Stimulated activated CD4-positive, alpha-beta T cell treated with anti-CD3 and anti-CD28 coated beads, Interleukin-15, amount 100 ng/mL, for 24 hours (primary cell): ENCODE measurements around the gene ACOX3.
"Not testable (repeated sequence)": the region's sequence is repeated elsewhere in the genome, so short reads cannot be mapped to it uniquely, and the experiment has no call there.

Experiments used
- DNase-seq: peaks from one replicate; pipeline ENCODE4 v3.0.0-alpha.2; 2020

ACOX3 gene

DNA sequence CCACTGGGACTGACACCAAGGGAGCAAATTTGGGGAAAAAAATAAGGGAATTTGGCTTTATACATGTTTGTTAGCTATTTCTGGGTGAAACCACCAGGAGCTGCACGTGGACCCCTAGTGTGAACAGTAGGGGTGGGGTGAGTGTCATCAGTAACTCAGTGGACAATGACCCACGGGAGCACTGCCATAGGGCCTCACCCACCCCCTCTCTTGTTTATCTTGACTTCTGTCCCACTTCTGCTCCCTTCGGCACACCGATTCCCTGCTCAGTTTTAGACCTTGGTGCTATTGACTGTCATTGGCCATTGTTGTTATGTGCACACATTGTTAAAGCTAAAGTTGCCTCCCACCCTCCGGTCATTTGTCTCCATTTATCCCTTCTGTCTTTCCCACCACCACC, 9.0 kb downstream of the ACOX3 start:
- no peak for DNase-seq

- peak; percentile 91 for DNase-seq
Measured at GRCh38 chr4:8428288-8429097, 12.0 kb downstream of the ACOX3 start.

DNA sequence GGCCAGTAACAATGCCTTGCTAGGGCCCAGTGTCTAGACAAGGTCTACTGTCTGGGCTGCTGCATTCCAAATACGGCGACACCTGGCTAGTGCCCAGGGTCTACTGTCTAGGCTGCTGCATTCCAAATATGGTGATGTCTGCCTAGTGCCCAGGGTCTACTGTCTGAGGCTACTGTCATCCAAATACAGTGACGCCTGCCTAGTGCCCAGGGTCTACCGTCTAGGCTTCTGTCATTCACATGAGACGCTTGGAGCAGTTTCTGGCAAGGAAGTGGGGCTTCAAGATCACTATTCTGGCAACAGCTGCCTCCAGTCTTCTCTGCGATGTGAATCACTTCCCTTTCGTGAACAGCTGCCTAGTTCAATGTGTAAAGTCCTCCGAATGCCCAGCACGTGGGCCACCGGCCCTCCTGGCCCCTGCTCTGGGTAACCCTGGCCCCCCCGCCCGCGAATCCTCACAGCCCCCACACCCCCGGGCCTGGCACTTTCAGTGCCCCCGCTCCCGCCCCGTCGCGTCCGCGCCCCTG, 12.7 kb downstream of the ACOX3 start:
- DNase-seq, result no peak

DNA sequence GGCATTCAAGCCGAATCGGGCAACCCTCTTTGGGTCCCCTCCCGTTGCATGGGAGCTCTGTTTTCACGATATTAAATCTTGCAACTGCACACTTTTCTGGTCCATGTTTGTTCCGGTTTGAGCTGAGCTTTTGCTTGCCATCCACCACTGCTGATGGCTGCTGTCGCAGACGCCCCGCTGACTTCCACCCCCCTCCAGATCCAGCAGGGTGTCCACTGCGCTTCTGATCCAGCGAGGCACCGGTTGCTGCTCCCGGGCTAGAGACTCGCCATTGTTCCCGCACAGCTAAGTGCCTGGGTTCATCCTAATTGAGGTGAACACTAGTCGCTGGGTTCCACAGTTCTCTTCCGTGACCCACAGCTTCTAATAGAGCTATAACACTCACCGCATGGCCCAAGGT, 13.3 kb downstream of the ACOX3 start:
- DNase-seq, result no peak

DNA sequence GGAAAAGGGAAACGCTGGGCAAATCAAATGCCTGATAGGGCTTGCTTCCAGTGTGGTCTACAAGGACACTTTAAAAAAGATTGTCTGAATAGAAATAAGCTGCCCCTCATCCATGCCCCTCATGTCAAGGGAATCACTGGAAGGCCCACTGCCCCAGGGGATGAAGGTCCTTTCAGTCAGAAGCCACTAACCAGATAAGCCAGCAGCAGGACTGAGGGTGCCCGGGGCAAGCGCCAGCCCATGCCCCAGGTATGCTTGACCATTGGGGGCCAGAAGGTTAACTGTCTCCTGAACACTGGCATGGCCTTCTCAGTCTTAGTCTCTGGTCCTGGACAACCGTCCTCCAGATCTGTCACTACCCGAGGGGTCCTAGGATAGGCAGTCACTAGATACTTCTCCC, 17.7 kb downstream of the ACOX3 start:
- no peak for DNase-seq

DNA sequence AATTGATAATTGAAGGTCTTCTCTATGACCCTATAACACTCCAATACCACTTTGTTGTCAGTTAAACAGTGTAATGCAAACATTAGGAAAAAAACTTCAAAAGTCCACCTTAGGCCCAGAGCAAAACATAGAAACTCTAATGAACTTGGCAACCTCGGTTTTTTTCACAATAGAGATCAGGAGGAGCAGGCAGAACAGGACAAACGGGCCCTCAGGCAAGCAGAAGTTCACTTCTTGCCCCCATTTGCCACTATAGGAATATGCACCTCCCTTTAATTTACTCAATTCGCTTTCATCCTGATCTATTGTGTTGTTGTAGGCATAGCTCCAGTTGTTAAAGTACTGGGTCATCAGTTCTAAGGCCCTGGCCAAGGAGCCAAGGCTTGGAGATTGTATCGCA, 18.2 kb downstream of the ACOX3 start:
- DNase-seq, result no peak

DNA sequence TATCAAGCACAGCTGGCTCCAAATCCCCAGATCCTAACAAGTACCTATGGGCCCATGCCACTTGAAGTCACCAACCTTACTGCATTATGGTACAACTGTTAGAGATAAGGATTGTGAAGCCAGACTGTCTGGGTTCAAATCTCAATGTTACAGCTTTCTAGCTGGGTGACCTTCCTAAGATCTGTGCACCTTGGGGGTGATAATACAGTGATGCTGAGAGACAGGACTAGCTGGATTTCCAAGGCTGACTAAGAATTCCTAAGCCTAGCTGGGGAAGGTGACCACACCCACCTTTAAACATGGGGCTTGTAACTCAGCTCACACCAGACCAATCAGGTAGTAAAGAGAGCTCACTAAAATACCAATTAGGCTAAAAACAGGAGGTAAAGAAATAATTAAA, 20.4 kb downstream of the ACOX3 start:
- DNase-seq, result not testable (repeated sequence)

DNA sequence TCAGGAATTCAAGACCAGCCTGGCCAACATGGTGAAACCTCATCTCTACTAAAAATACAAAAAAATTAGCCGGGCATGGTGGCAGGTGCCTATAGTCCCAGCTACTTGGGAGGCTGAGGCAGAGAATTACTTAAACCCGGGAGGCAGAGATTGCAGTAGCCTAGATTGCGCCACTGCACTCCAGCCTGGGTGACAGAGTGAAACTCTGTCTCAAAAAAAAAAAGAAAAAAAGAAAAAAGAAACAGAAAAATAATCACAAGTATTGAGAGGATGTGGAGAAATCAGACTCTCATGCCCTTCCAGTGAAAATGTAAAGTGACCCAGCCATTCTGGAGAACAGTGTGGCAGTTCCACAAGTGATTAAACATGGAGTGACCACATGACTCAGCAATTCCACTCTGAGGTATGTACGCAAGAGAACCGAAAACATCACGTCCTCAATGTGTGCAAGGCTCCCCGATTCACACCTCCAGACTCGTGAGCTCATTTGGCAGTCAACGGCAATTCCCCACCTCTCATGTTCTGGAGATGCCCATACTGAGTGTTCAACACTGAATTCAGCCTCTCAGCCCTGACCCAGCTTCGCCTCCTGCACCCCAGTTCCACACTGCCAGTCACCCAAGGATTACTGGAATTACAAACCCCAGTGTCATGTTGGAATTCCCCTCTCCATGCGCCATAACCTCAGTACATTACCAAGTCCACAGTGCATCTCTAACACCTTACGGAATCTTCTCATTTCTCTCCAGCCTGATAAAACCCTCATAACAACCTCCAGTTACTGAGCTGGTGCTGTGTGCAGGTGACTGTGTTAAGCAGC, 21.1 kb downstream of the ACOX3 start:
- peak; percentile 72 for DNase-seq

DNA sequence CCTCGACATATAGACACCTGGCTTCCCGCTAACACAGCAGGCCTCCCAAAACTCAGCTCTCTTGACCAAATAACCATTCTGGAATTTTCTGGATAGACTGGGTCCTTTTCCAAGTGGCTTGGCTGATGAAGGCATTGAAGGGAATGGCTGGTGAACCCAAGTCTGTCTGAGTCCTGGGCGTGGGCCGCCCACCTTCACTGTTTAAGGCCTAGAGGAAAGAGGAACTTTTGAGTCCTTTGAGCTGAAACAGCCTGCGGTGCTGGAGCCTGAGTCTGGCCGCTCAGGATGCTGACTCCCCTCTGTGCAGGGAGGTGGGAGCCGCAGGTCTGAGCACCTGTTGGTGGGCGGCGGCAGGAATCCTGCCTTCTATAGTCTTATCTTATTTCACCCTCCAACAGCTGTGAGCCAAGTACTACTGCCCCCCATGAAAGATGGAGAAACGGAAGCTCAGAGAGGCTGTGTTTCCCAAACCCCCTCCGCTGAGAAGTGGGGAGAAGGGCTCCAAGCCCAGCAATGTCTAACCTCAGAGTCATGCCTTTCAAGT, 23.4 kb downstream of the ACOX3 start:
- DNase-seq, result no peak

GRCh38 chr4:8414377-8414776, 26.1 kb downstream of the ACOX3 start:
- peak; percentile 71 for DNase-seq

- DNase-seq, result no peak
Measured at GRCh38 chr4:8412288-8412687, 28.2 kb downstream of the ACOX3 start.

DNA sequence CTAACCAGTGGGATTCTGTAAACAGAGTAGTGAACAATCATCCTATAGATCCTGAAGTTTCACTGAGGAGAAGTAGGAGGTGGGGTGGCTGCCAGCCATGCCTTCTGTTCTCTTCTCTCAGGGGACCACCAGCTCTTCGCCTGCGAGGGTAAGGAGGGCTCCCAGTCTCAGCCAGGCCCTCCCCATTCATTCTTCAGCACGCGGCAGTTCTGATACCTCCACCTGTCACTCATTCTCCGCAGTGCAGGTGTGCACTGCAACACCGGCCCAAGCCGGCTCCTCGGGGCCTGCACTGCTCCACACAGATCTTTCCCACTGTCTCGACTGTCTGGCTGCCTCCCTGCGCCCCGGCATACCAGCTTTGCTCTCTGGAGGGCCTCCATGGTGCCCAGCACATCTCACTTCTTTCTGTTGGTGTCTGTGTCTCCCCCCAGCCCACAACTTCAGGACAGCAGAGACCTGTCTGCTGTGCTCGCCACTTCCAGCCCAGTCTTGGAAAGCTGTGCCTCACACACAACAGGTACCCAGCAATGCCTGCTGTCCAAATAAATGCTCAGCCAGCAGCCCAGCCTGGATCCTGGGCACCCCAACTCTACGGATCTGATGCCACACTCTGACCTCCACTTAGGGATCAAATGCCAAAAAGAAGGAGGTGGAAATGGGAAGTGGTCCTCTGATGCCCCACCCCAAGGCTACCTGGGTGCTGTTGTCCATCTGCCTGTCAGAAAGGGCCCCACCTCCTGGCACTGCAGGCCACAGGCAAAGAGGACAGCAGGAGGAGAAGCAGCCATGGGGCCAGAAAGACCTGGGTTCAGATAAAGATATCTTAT, 29.0 kb downstream of the ACOX3 start:
- DNase-seq, result no peak

DNA sequence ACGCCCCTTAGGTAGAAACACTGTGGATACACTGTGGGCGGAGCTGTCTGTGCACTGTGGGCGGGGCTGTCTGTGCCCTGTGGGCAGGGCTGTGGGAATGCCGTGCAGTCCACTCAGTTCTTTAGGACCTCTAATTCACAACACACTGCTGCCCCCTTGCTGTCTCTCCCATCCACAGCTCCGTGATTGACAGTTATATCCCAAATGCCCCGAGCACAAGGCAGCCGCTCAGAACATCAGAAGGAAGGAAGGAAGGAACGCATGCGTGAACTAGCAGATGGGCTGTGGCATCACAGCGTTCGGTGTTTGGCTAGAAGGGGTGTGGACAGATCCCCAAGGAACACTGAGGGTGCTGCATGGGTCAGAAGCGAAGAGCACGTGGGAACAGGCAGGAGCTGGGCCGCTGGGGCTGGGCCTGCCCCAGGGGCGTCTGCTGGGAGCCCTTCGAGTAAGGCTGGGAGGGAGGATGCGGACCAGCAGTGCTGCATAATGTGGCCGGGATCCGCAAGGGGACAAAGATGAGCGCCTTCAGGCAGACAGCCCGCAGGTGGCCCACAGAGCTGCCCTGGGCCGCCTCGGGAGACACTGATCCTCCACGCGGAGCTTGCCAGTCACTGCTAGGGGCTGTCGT, 29.8 kb downstream of the ACOX3 start:
- peak; percentile 24 for DNase-seq

DNA sequence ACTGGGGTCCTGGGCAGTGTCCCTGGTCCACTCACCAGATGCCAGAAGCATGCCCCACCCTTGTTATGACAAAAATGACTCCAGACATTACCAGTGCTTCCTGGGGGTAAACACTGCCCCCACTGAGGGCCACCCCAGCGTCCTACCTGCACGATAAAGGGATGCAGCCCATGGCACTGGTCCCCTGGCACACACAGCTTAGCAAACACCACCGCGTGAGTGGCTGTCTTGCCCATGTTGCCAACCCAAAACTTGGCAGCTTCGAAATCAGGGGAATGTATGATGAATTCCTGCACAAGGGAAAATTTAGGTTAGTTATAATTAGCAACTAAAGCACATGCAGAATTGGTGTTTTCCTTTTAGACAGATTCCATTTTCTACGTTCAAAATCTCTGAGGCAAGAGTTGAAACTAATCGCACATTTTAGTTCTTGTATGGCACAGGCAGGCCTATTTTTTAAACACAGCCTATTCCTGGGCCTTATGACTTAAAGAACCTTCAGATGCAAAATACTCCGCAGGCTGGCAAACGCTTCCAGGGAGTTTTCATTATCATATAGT, 30.4 kb downstream of the ACOX3 start:
- no peak for DNase-seq

DNA sequence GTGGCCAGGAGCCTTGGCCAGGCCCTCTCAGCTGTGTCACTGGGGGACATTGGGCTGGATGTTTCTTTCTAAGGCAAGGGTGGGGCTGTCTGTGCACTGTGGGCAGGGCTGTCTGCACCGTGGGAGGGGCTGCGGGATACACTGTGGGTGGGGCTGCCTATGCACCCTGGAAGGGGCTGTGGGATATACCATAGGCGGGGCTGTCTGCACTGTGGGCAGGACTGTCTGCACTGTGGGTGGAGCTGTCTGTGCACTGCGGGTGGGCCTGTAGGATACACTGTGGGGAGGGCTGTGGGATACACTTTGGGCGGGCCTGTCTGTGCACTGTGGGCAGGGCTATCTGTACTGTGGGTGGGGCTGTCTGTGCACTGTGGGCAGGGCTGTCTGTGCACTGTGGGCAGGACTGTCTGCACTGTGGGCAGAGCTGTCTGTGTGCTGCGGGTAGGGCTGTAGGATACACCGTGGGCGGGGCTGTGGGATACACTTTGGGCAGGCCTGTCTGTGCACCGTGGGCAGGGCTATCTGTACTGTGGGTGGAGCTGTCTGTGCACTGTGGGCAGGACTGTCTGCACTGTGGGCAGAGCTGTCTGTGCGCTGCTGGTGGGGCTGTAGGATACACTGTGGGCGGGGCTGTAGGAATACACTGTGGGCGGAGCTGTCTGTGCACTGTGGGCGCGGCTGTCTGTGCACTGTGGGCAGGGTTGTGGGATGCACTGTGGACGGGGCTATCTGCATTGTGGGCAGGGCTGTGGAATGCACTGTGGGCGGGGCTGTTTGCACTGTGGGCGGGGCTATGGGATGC, 31.1 kb downstream of the ACOX3 start:
- peak; percentile 36 for DNase-seq

DNA sequence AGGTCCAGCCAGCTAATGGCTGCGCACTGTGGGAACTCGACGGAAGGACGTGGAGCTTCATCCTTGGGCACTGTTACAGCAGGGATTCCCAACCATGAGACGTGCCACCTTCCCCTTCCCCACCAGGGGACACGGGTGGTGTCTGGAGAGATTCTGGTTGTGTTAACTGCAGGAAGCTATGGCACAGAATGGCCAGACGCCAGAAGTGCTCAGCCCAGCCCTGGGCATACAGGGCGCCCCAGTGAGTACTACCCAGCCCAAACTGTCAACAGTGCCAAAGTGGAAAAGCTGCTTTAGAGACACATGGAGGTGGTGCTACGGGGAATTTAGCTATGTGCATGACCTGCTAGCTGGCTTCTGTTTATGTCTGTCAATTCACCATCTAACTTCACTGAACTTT, 32.8 kb downstream of the ACOX3 start:
- no peak for DNase-seq

GRCh38 chr4:8407316-8407715, 33.2 kb downstream of the ACOX3 start:
- DNase-seq, result no peak

DNA sequence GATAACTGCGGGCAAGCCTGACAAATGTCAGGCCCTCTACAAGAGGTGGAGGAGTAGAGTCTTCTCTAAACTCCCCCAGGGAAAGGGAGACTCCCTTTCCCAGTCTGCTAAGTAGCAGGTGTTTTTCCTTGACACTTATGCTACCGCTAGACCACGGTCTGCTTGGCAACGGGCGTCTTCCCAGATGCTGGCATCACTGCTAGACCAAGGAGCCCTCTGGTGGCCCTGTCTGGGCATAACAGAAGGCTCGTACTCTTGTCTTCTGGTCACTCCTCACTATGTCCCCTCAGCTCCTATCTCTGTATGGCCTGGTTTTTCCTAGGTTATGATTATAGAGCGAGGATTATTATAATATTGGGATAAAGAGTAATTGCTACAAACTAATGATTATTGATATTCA, 33.6 kb downstream of the ACOX3 start:
- DNase-seq, result peak; percentile 35

DNA sequence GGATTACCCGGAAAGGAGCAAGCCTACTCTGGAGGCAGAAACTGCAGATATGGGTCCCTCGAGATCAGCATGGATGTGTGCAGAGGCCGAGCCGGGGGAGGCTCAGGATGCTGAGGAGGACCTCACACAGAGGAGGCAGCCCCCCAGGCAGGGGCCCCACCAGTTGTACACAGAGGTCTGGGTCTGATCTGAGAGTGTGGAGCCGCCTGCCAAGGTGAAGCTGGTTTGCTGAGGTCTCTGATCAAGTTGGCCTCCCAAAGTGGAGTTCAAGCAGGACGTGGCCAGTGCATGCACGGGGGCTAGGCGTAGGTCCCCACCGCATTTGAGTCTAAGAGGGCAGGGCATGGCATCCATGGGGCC, 35.0 kb downstream of the ACOX3 start:
- DNase-seq, result no peak

DNA sequence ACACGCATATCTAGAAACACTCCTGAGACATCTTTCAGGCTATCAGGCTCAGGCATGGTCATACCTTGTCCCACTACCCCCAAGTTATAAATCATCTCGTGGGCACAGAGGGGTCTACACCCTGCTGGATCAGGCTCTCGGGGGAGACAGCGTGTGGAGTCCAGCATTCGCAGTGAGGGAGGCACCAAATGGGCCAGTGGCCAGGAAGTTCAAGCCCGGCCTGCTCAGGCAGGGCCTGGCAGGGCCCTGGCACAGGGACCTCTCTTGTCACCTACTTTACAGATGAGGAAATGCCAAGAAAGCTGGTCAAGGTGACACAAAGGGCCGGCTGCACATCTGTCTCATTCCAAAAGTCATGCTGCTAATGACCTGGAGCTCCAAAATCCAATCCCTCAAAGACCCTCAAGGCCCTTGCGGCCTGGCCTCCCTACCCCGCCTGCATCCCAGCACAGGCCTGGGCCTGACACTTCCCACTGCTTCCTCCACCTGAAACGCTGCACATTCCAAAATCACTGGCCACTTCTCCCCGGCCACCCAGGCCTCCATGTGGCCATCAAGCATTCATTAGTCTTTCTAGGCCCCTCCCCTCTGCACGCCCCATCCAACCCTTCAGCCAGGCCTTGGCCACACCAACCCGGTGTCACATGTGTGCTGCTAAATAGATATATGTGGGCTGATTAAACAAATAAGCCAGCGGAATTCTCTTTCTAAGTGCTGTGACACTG, 35.6 kb downstream of the ACOX3 start:
- DNase-seq, result no peak

GRCh38 chr4:8403976-8404375, 36.5 kb downstream of the ACOX3 start:
- no peak for DNase-seq
